Uterus (tissue), 2 donors: ENCODE measurements around the gene KCNK1.

Source experiments
- POLR2A ChIP-seq, 2 donors: fragments of 450-650 bp; IDR thresholded peaks; one replicate each; pipeline ENCODE4 v1.6.1; 2016; ENCODE audit warnings: antibody characterized with exemption in 2 of 2, mild to moderate bottlenecking in 1 of 2, moderate library complexity in 1 of 2
- TF ChIP-seq, protein P1 (sequence below), 4 experiments: fragments of 200-600 bp in 2 of 4; fragments of 450-650 bp in 2 of 4; sonication (generic) in 2 of 4; IDR thresholded peaks; one replicate each; pipeline ENCODE4 v1.5.1; 2016 to 2019; ENCODE audit warnings: antibody characterized with exemption in 4 of 4, mild to moderate bottlenecking in 2 of 4, moderate library complexity in 1 of 4

DNA sequence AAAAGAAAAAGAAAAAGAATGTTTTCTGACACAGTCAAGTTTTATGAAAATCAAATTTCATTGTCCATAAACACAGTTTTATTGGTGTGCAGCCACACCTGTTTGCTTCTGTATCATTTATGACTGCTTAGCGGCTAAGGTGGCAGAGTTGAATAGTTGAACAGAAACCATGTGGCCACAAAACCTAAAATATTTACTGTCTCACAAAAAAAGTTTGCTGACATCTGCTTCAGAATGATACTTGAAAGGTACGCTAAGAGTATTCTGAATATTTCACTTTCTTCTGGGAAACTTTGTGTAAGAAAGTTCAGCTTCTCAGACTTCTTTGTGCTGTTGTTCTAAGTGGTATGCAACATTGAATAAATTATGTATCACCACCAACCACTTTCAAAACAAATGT is 6.2 kb downstream of the KCNK1 start:
- TF ChIP-seq, protein P1, sequence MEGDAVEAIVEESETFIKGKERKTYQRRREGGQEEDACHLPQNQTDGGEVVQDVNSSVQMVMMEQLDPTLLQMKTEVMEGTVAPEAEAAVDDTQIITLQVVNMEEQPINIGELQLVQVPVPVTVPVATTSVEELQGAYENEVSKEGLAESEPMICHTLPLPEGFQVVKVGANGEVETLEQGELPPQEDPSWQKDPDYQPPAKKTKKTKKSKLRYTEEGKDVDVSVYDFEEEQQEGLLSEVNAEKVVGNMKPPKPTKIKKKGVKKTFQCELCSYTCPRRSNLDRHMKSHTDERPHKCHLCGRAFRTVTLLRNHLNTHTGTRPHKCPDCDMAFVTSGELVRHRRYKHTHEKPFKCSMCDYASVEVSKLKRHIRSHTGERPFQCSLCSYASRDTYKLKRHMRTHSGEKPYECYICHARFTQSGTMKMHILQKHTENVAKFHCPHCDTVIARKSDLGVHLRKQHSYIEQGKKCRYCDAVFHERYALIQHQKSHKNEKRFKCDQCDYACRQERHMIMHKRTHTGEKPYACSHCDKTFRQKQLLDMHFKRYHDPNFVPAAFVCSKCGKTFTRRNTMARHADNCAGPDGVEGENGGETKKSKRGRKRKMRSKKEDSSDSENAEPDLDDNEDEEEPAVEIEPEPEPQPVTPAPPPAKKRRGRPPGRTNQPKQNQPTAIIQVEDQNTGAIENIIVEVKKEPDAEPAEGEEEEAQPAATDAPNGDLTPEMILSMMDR (IDR thresholded peaks at IDR 0.05): no peak
- TF ChIP-seq POLR2A (IDR thresholded peaks at IDR 0.05): no peak
